ENCODE results near the gene ZSCAN26.

The ZSCAN26 gene

DNA sequence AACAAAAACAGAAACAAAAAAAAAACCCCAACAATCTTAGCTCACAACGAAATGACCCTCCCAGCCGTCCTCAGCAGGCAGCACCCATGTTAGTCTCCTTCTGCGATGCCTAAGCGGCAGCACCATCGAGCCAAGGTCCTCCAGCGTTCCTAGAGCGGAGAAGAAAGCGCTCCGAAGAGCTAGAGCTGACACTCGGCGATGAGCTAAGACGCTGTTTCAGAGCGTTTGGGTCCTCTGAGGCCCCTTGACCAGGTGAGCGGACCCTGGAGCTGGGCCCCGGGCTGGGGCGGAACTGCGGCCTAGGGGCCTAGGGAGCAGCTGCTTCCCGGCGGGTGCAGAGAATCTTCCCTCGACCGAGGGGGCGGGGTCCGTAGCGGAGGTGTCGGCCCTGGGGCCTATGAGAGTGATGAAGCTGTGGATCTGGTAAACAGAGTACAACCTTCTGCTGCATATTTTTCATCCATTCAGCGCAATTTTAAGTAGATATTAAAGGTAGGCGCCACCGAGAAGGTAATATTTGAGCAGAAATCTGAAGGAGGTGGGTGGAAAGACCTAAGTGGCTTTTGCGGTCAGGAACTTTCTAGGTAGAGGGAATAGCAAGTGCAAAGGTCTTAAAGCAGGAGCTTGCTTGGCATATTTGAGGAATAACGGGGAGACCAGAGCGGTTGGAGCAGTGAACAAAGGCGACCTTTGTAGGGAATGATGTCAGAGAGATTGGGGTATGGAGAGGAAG, at the start of gene ZSCAN26:
TSS of gene ZSCAN26 (plus strand) at position 182 of the 733 bp plus-strand sequence. CDS start 4,777 bp downstream, outside the sequence.
- FAIRE-seq: peak; percentile 91

DNA sequence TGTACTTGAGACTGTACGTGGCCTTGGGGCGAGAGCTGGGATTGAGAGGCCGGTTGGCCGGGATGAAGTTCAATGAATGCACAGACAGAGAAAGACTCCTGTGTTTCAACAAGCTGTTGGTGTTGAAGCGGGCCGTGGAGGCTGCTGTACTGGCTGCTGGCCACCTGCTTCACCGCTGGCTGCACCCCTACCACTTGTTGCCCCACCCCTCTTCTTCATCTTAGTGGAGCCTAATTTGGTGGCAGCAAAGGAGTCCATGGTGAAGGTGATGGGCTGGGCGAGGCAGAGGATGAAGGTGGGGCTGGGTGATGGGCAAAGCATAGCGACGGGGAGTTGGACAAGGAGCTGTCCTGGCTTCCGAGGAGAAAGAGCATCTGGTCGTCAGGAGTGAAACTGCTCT, 49.1 kb upstream of the ZSCAN26 start:
- FAIRE-seq (no peak), DNase-seq (ENCODE audit: extremely low spot score, insufficient read length, low read depth) (no peak)

More for the DNA sequence above, at the start of gene ZSCAN26:
- peak; percentile 59 for DNase-seq (ENCODE audit: extremely low spot score, insufficient read length, low read depth)

DNA sequence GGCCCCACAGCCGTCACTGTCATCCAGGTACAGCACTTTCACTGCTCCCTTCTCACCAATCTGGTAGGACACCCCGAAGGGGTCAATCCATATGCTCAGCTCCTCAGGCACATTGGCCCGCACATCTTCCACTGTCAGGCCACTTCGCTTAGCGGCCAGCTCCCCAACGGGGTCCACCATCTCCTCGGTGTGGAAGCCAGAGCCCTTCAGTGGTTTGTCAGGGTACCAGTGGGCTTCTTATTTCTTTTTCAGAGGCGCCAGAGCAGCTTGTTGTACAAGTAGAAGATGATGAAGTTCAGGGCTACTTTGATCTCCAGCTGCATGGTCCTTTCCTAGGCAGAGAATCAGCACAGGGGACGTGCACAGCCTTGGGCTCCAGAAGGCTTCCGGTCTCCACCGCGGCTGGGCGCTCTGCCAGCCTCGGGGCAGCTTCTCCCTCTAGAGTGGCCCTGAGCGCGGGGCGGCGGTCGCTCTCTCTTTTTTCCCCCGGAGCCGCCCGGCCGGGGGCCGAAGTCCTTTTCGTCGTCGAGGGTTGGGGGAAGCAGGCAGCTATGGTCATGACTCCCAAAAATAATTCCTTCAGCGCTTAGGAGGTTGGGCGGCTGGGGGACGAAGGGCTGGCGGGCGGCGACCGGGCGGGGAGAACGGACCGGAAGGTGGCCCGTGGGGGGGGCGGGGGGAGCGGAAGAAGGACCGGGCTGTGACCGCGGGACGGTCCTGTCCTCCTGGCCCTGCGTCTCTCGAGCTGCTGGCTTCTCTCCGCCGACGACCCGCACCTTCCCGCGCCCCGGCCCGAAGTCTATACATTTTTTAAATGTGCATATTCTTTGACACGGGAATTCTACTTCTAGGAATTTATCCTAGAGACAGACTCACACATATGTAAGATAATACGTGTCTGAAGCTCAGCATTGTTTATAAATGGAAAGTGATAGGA, 48.4 kb upstream of the ZSCAN26 start:
- FAIRE-seq (peak; percentile 85), DNase-seq (ENCODE audit: extremely low spot score, insufficient read length, low read depth) (peak; percentile 37)

DNA sequence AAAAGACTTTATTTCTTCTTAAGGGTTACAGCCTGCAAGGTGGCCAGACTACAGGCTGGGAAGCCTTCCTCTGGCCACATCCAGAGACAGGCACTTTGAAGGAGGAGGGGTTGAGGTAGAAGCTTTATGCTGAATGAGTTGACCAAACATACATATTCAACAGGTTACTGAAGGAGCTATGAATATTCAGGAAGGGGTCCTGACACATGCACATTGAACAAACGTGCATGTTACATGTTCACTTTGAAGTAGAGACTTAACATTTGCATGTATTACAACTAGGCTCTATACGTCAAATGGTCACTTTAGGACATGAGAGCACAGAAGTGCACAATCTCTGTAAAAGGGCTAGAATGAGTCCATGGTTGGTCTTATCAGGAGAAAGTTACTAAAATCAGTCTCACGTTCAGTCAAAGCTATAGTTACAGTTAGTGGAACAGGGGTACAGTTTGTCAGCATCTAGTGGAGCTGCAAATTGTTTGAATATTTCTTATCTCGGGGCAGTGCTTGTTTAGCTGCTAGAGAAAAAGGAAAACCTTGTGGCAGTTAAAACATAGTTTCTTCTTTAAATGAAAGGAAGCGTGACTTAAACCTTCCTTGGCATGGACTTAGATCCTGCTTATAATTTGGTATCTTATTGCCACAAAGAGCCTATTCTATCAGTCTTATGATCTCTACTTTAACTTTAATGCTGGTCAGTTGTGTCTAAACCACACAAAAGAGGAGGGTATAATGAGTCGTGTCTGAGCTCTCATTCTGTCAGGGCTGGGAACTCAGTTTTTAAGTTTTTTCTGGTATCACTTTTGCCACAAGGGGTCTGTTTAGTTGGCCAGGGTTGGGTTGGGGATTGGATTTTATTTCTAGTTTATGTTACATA, 46.4 kb upstream of the ZSCAN26 start:
- DNase-seq (ENCODE audit: extremely low spot score, insufficient read length, low read depth): no peak
- FAIRE-seq: no peak

DNA sequence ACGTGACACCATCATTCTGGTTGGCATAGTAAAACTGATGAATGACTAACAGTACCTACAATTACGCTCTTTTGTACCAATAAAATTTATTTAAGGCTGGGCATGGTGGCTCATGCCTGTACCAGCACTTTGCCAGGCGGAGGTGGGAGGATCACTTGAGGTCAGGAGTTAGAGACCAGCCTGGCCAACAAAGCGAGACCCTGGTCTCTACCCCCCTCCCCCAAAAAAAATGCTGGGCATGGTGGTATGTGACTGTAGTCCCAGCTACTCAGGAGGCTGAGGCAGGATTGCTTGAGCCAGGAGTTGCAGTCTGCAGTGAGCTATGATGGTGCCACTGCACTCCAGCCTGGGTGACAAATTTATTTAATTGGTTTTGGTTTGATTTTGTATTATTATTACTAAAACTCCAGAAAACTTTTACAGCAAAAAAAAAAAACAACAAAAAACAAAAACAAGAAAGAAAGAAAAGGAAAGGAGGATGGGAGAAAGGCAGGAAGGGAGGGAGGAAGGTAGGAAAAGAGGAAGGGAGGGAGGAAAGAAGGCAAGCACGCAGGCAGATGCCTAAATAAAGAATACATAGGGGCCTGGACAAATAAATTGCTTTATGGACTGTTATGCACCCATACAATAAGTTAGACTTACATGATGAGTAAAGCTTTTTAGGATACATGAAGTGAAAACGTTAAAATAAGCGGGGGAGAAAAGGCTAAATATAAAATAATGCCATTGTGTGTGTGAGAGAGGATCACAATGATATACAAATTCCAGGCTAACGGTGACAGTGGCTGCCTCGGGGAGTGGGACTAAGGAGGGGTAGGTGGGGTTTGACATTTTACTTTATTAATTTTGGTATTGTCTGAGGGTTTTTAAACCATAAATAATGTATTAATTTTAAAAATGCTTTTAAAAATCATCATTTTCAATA, 42.5 kb upstream of the ZSCAN26 start:
- no peak for FAIRE-seq
- no peak for DNase-seq (ENCODE audit: extremely low spot score, insufficient read length, low read depth)

DNA sequence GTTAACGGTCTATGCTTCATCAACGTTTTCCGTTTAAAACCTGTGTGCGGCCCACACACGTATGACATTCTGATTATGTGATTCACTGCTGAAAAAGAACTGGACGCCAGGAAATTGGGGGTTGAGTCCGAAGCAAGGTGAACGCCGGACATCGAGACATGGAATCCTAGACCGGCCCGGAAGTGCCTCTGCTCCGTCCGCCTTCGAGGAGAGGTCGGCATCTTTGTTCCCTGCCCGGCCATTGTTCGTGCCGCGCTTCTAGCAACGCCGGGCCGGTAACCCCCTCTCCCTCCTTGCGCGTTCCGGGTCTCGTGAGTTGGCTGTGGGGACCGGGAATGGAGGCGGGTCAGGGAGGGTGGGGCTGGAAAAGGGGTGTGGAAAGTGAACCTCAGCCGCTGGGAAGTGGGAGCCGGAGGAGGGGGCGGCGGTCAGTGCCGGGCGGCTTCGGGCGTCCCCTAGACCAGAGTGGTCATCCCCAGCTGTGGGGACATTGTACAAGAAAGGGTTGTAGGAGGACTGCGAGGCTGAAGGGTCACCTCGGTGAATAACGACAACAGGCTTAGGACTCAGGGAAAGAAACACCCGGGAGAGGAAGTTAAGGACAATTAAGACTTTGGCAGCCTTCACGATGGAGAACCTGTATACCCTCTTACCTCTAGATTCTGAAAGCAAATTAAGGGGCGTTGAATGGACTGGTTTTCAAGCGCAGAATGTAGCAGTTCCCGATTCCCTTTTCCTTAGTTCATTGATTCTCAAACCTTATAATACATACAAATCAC, 41.7 kb upstream of the ZSCAN26 start, which contains the start of gene ZSCAN9:
TSS of gene ZSCAN9 (plus strand) at position 220 of the 779 bp plus-strand sequence. CDS start 1,810 bp downstream, outside the sequence.
- DNase-seq (ENCODE audit: extremely low spot score, insufficient read length, low read depth) (peak; percentile 45), FAIRE-seq (peak; percentile 77)

DNA sequence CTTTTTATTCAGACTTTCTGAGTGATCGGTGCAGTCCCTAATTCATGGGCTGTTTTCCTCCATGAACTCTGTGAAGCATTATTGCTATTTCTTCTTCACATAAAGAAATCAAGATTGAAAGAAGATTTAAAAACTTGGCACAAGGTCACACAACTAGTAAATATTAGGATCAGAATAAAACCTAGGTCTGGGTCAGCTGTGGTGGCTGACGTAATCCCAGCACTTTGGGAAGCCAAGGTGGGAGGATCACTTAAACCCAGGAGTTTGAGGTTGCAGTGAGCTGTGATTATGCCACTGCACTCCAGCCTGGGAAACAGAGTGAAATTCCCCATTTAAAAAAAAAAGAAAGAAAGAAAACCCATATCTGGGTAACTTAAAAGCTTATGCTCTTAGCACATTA, 40.5 kb upstream of the ZSCAN26 start:
- DNase-seq (ENCODE audit: extremely low spot score, insufficient read length, low read depth) (no peak), FAIRE-seq (no peak)

DNA sequence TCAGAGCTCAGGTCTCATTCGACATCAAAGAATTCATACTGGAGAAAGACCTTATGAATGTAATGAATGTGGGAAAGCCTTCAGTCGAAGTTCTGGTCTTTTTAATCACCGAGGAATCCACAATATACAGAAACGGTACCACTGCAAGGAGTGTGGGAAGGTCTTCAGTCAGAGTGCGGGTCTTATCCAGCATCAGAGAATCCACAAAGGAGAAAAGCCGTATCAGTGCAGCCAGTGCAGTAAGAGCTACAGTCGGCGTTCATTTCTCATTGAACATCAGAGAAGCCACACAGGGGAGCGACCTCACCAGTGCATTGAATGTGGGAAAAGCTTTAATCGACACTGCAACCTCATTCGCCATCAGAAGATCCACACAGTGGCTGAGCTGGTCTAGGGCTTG, 34.2 kb upstream of the ZSCAN26 start:
- DNase-seq (ENCODE audit: extremely low spot score, insufficient read length, low read depth) (no peak), FAIRE-seq (no peak)

DNA sequence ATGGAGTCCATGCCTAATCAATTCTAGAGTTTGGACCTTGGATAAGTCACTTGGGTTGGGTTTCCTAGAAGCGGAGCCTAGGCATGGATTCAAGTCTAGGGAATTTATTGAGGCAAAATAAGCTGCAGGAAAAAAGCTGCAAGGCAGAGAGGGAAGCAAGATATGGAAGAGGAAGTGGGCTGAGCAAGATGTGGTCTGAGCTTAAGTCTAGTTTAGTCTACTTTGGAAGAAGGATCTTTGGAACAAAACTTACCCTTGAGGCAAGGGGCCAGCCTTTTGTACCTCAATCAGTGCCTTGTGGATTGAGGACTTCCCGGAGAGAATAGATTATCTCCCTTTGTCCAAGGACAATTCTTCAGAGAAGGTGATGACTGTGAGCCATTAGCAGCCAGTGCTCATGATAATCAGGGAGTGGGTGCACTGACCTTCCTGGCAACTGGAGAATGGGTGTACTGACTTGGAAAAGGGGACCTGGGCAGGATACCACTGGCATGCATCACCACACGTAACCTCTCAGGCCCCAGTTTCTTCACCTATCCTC, 31.0 kb upstream of the ZSCAN26 start:
- DNase-seq (ENCODE audit: extremely low spot score, insufficient read length, low read depth) (no peak), FAIRE-seq (no peak)

DNA sequence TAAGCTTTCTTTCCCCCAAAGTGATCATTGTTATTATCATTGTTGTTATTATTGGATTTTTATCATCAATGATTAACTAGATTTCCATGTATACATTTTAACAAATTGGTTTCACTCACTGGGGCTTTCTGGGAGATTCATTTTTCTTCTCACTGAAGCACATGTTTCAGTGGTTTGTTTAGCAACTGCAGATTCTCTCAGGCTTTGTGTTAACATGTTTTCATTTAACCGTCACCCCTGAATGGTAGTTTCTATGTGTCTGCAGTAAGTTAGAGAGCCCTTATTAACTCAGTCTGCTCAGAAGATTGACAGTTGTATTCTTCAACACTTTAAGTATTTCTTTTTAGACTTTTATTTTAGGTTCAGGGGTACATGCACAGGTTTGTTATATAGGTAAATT, 27.3 kb upstream of the ZSCAN26 start:
- peak; percentile 63 for FAIRE-seq
- no peak for DNase-seq (ENCODE audit: extremely low spot score, insufficient read length, low read depth)

DNA sequence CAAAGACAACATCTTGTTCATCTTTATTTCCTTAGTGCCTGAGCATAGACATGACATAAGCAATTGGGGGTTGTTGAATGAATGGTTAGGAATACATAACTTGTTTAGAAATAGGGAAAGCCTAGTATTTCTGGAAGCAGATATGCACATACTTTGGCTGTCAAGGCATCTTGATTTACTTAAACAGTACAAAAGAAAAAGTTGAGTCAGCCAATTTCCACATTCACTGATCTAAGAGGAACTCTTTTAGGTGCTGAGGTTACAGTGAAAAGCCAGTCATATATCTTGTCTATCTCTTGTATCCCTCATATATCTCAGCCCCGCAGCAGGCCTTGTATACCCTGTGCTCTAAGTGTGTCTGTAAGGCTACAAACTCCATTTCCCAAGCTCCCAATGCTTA, 26.5 kb upstream of the ZSCAN26 start:
- DNase-seq (ENCODE audit: extremely low spot score, insufficient read length, low read depth) (no peak), FAIRE-seq (no peak)

DNA sequence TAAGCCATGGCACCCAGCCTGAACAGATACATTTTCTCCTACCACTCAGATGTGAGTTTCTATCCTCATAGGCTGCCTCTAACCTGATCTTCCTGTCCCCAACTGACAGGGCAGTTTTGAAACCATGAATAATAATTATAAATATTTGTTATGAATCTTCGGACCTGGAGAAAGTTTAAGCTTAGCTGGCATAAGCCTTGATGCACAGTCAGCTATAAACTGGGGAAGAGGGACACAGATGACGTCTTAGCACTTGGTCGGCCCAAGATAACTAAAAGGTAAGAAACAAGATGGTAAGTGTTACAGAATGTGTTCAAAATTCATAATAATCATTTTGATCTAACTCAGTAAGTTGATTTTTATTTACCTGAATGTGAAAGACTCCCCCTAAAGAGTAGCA, 23.0 kb upstream of the ZSCAN26 start:
- no peak for DNase-seq (ENCODE audit: extremely low spot score, insufficient read length, low read depth)
- no peak for FAIRE-seq

DNA sequence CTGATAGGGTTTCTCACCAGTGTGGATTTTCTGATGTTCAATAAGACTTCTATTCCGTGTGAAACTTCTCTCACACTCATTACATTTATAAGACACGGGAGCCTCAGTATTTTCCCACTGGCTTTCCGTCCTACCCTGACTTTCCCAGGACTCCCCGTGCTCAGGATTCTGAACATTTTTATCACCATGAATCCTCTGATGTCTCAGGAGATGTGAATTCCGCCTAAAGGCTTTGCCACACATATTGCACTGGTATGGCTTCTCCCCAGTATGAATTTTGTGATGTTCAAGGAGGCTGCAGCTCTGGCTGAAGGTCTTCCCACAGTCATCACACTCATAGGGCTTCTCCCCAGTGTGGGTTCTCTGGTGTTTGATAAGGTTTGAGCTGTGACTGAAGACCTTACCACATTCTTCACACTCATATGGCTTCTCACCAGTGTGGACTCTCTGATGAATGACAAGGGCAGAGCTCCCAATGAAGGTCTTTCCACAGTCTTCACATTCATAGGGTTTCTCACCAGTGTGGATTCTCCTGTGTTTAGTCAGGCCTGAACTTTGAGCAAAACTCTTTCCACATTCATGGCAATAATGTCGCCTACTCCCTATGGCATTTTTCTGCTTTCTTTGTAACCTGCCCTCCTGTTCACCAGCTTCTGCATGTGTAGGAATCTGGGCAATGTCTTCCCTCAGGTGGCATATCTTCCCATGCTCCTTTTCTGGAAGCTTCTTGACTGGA, 21.6 kb upstream of the ZSCAN26 start:
- FAIRE-seq: no peak
- no peak for DNase-seq (ENCODE audit: extremely low spot score, insufficient read length, low read depth)

DNA sequence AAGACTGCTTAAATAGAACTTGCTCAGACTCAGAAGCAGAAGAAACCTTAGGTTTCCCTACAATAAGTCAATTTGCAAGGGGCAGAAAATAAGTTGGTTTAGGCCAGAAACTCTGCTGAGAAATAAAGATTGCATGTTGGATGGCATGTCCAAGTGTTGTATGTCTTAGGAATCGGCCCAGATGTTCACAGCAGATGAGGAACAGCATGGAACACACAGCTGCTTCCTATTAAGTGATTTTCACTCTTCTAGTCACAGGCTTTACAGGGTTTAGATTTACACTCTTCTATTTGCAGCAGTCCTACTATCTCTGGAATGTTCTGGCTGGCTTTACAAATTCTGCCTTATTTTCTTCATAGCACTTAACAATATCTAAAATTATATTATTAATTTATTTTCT, 18.0 kb upstream of the ZSCAN26 start:
- DNase-seq (ENCODE audit: extremely low spot score, insufficient read length, low read depth) (no peak), FAIRE-seq (no peak)

DNA sequence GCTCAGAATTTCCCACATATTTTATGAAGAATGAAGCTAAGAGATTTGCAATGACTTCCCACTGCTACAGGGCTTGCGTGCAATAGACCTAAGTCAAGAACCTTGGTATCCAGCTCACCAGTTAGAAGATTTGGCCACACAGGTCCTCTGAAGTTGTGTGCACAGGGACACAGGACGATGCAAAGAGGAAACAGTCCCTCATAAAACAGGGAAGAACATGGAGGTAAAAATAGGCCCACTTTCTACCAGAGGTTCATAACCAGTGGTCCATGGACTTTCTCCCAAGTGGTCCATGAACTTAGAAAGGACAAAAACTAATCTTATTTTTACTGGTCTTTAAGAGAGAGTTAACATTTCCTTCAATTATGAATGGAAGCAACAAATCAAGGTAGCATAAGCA, 16.2 kb upstream of the ZSCAN26 start:
- DNase-seq (ENCODE audit: extremely low spot score, insufficient read length, low read depth) (no peak), FAIRE-seq (no peak)

DNA sequence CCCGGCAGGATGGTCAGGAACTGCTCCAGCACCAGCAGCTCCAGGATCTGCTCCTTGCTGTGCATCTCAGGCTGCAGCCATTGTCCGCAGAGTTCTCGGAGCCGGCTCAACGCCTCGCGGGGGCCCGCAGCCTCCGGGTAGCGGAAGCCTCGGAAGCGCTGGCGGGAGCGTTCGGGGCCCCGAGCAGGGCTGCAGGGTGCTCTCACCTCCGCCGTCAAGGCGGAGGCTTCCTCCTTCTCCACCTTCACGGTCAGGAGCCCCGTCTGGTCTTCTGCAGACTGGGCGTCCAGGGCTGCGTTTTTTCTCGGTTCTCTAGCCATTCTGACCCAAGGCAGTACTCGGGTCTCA, 15.3 kb upstream of the ZSCAN26 start:
- FAIRE-seq: no peak
- DNase-seq (ENCODE audit: extremely low spot score, insufficient read length, low read depth): no peak
